ENCODE results near the gene TACR2.

The TACR2 gene

GRCh38 chr10:69417542-69417941, 824 bp upstream of the TACR2 start:
- DNase-seq, result no peak

- DNase-seq, result no peak
These were observed 767 bp downstream of the TACR2 start for GRCh38 chr10:69415951-69416350.

GRCh38 chr10:69415049-69415448, 1.7 kb downstream of the TACR2 start:
- DNase-seq, result no peak

- DNase-seq, result no peak
These were observed 2.4 kb downstream of the TACR2 start for GRCh38 chr10:69414036-69415018.

GRCh38 chr10:69413221-69413865, 3.4 kb downstream of the TACR2 start:
- DNase-seq, result peak; percentile 70

- no peak for DNase-seq
These were observed 4.4 kb downstream of the TACR2 start for GRCh38 chr10:69412232-69412790.

- no peak for DNase-seq
These were observed 5.2 kb downstream of the TACR2 start for GRCh38 chr10:69411476-69411875.

GRCh38 chr10:69410487-69410886, 6.2 kb downstream of the TACR2 start:
- DNase-seq, result no peak

GRCh38 chr10:69409968-69410367, 6.8 kb downstream of the TACR2 start:
- no peak for DNase-seq

DNA sequence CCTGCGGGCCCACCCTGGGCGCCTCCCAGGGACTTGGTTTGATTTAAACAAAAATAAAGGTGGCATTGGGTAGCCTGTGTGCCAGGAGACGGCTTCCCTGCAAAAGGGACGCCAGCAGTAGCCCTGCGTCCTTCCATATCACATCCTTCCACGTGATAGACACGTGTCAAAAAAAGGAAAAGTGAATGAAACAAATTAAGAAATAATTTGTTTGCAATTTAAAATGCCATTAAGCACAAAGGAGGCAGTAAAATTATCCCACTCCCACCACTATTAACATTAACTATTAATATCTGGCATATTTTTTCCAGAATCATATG, 7.6 kb downstream of the TACR2 start:
- no peak for DNase-seq

DNA sequence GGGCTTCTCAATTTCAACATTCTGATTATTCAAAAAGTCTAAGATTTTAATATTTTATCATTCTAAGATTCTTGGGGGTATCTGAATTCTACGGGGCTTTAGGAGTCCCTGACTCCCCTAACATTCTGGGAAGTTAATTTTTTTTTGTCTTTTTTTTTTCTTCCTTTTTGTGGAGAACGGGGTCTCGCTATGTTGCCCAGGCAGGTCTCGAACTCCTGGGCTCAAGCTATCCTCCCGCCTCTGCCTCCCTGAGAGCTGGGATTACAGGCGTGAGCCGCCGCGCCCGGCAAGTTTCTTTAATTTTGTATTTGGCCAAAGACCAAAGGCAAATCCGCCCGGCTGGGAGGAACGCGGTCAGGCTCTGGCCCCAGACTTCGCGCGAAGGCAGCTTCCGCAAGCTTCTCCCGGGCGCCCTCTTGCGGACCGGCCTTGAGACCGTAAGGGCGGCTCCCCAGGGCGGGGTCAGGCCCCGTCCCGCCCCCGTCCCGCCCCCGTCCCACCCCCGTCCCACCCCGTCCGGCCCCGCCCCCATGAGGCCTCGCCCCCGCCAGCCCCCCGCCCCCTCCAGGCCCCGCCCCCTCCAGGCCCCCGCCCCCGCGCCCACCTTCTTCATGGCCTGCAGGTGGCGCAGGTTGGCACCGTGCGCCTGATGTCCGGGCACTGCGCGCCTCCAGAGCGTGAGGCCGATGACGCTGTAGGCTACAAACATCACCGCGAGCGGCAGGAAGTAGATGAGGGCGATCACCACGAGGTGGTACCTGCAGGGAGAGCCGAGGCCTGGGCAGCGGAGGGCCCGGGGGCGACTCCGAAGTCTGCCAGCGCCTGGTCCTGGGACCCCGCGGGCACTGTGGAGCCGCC, 8.2 kb downstream of the TACR2 start:
- peak; percentile 93 for DNase-seq

GRCh38 chr10:69407621-69408301, 9.0 kb downstream of the TACR2 start:
- DNase-seq, result no peak

GRCh38 chr10:69406816-69407580, 9.7 kb downstream of the TACR2 start:
- no peak for DNase-seq

- no peak for DNase-seq
These were observed 10.4 kb downstream of the TACR2 start for GRCh38 chr10:69406302-69406811.

DNA sequence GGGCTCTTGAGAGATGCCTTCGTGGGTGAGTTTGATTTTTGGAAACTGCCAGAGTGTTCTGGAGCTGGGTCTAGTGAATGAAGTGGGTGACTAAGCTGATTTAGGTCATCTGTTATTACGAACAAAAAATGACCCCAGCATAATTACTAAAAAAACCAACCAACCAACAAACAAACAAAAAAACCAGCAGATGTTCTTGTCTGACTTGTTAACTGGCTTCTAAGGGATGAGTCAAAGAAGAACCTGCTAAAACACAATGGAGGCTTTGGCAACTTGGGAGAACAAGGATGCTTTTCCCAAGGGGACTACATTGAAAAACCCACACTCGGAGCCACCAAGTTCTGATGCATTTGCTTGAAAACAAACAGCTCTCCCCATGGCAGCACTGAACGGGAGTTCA, 11.5 kb downstream of the TACR2 start:
- no peak for DNase-seq

- DNase-seq, result no peak
These were observed 11.9 kb downstream of the TACR2 start for GRCh38 chr10:69404786-69405185.

DNA sequence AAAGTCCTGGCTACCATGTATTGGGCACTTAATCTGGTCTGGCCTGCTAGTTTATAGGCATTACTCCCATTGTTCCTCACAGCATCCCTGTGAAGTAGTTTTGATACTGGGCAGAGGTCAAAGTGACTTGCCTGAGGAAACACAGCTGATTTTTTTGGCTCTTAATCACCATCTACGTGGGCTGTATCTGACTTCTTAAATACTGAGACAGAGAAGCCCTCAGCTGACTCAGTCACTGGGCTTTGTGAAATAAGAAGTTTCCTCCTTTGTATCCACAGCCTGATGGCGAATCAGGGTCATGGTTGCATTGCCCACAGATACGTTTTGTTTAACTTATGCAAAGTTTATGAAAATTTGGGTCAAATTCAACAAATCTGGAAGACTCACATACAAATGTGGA, 13.2 kb downstream of the TACR2 start:
- DNase-seq, result peak; percentile 48

- no peak for DNase-seq
These were observed 13.7 kb downstream of the TACR2 start for GRCh38 chr10:69403066-69403465.

DNA sequence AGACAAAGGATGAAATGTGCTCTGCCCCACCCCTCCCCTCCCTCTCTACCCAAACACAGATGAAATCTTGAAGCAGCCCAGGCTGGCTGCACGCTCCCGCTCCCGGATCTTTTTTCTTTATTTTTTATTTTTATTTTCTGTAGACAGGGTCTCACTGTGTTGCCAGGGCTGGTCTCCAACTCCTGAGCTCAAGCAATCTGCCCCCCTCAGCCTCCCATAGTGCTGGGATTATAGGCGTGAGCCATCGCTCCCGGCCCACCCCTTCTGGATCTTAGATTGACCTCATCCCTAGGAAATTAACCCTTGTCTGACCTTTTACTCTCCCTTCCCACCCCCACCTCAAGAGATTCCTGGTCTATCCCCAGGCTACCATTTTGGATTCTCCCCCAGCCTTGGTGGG, 14.3 kb downstream of the TACR2 start:
- no peak for DNase-seq

DNA sequence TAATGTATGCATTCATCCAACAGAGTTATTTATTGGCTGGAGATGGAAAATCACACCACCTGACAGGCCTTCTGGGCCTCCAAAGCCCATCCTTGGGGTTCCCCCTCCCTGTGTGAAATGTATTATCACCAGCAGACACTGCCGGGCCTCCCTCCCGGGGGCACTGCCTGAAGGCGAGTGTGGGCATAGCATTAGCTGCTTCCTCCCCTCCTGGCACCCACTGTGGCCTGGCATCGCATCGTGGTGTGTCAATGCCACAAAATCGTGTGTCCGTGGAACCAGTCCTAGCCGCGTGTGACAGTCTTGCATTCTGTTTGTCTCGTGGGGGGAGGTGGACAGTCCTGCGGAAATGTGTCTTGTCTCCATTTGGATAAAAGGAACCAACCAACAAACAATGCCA, 15.3 kb downstream of the TACR2 start:
- no peak for DNase-seq

DNA sequence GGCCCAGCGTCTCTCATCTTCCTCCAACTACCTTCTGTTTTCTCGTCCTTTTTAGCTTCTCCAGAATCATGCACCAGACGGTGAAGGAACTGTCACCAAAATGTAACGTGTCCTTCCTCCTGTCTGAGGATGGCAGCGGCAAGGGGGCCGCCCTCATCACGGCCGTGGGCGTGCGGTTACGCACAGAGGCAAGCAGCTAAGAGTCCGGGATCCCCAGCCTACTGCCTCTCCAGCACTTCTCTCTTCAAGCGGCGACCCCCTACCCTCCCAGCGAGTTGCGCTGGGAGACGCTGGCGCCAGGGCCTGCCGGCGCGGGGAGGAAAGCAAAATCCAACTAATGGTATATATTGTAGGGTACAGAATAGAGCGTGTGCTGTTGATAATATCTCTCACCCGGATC, 15.8 kb downstream of the TACR2 start:
- no peak for DNase-seq
